22Rv1 (cell line): ENCODE measurements around the gene PPP1CA.
A peak's percentile ranks its signal among the peaks of the same experiment; 100 is the strongest.

Experiments
- H3K27ac ChIP-seq: fragments of 450-650 bp; 2 replicates; pipeline ENCODE4 v1.5.1; 2017
- ZFX ChIP-seq: fragments of 450-650 bp; IDR thresholded peaks from 2 replicates; pipeline ENCODE4 v1.6.1; 2017; ENCODE audit warnings: antibody characterized with exemption, borderline replicate concordance
- TF ChIP-seq, protein P1 (sequence below): fragments of 450-650 bp; IDR thresholded peaks from 2 replicates; pipeline ENCODE4 v1.5.1; 2017; ENCODE audit warnings: mild to moderate bottlenecking

PPP1CA gene

DNA sequence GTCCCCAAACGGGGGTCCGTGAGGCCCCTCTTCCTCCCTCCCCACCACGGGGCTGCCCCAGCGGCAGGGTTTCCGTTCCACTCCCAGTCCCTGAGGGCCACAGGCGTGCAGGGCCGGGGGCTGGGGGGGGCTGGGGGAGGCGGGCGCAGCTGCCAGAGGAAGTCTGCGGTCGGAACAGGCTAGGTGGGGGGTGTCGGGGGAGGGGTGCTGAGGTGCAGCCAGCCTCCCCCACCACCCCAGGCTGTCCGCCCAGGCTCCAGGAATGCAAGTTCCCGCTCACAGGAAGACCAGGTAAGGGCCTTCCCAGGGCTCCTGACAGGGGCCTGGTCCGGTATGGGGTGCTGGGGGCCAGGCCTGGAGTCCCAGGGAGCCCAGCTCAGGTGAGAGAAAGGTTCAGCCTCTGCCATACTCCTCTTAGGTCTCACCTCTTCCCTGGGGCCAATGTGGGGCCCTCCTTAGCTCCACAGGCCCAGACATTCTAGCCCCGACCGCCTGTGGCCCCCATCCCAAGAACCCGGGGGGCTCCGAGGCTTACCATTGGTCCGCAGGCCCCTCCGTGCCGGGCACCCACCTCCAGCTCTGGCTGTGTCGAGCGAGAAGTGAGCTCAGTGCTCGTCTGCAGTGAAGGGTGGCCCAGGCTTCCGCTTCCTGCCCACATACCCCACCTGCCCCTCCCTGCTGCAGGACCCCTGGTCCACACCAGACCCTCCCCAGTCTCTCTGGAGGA, 35.6 kb upstream of the PPP1CA start, which contains the start of gene PTPRCAP:
PTPRCAP (minus strand) TSS at position 601 of the 727 bp plus-strand sequence; CDS start at position 538, 63 bp downstream.
- no peak for TF ChIP-seq ZFX
- TF ChIP-seq, protein P1, sequence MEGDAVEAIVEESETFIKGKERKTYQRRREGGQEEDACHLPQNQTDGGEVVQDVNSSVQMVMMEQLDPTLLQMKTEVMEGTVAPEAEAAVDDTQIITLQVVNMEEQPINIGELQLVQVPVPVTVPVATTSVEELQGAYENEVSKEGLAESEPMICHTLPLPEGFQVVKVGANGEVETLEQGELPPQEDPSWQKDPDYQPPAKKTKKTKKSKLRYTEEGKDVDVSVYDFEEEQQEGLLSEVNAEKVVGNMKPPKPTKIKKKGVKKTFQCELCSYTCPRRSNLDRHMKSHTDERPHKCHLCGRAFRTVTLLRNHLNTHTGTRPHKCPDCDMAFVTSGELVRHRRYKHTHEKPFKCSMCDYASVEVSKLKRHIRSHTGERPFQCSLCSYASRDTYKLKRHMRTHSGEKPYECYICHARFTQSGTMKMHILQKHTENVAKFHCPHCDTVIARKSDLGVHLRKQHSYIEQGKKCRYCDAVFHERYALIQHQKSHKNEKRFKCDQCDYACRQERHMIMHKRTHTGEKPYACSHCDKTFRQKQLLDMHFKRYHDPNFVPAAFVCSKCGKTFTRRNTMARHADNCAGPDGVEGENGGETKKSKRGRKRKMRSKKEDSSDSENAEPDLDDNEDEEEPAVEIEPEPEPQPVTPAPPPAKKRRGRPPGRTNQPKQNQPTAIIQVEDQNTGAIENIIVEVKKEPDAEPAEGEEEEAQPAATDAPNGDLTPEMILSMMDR, result no peak
- peak within 1 kb of the TSS; percentile 89 for H3K27ac ChIP-seq

DNA sequence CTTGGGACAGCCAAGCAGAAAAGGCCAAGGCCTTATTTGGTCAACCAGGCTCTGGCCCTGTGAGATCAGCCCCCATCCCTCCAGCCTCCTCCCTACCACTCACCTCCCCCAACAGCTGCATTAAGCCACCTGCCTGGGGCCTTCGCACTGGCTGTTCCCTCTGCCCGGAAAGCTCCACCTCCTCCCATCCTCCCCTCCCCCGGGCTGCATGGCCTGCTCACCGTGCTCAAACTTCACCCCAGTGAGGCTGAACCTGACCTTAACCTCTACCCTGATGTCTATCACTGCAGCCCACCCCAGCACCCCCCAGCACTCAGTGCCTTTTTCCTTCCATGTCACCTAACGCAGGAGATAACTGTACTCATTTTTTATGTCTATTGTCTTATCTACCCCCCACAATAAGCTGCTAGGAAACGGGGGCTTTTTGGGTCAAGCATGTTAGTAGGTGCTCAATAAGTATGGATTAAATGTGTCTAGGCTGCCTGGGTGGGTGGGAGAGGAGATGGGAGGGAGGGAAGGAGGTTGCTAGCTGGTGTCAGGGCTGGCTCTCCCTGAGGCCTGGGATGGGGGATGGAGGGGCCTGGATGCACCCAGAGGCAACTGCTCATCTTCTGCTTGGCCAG, 34.9 kb upstream of the PPP1CA start:
- TF ChIP-seq ZFX, result no peak
- TF ChIP-seq, protein P1, result no peak
- H3K27ac ChIP-seq, result peak overlapping the region; percentile 89

GRCh38 chr11:67435727-67436458, 34.2 kb upstream of the PPP1CA start:
- no peak for TF ChIP-seq ZFX
- TF ChIP-seq, protein P1, result no peak
- H3K27ac ChIP-seq, result peak overlapping the region; percentile 89

- no peak for TF ChIP-seq ZFX
- TF ChIP-seq, protein P1, result no peak
- H3K27ac ChIP-seq, result 0 out of 2 replicates have a peak overlapping the region, but pooled peaks have one; percentile 3
These were observed 33.5 kb upstream of the PPP1CA start for GRCh38 chr11:67435031-67435726.

- TF ChIP-seq, protein P1, result no peak
- no peak for TF ChIP-seq ZFX
- 0 out of 2 replicates have a peak overlapping the region, but pooled peaks have one; percentile 3 for H3K27ac ChIP-seq
These were observed 32.8 kb upstream of the PPP1CA start for GRCh38 chr11:67434395-67434881.

- TF ChIP-seq, protein P1, result no peak
- TF ChIP-seq ZFX, result no peak
- 0 out of 2 replicates have a peak overlapping the region, but pooled peaks have one; percentile 13 for H3K27ac ChIP-seq
These were observed 32.1 kb upstream of the PPP1CA start for GRCh38 chr11:67433536-67434394.
